Activated CD4-positive, alpha-beta T cell treated with anti-CD3 and anti-CD28 coated beads, Interleukin-2, amount 50 U/mL, for 48 hours (primary cell): ENCODE data around the gene RAB40B.
A peak's percentile ranks its signal among the peaks of the same experiment; 100 is the strongest.

Source experiments
- DNase-seq, 2 experiments: peaks; one replicate each; pipeline ENCODE4 v3.0.0-alpha.2; 2020

Gene RAB40B

GRCh38 chr17:82716203-82717010 is 17.9 kb upstream of the RAB40B start, which contains the start of gene FN3KRP:
Gene FN3KRP, plus strand, starts transcription at chr17:82716706. Its CDS starts 50 bp downstream, at chr17:82716756.
- peak; percentile 85 to 86 for DNase-seq

- DNase-seq, result no peak
These were observed 14.7 kb upstream of the RAB40B start for GRCh38 chr17:82713071-82713723.

GRCh38 chr17:82710499-82711232 is 12.2 kb upstream of the RAB40B start:
- DNase-seq, result no peak

GRCh38 chr17:82709676-82710498 is 11.4 kb upstream of the RAB40B start:
- no peak for DNase-seq

GRCh38 chr17:82709024-82709675 is 10.7 kb upstream of the RAB40B start:
- DNase-seq, result no peak

- no peak for DNase-seq
These were observed 7.3 kb upstream of the RAB40B start for GRCh38 chr17:82705756-82706155.

GRCh38 chr17:82704886-82705285 is 6.4 kb upstream of the RAB40B start:
- no peak for DNase-seq

- no peak for DNase-seq
These were observed 5.7 kb upstream of the RAB40B start for GRCh38 chr17:82703935-82704865.

GRCh38 chr17:82703036-82703745 is 4.7 kb upstream of the RAB40B start:
- DNase-seq, result no peak

GRCh38 chr17:82702231-82702927 is 3.9 kb upstream of the RAB40B start:
- DNase-seq, result no peak

GRCh38 chr17:82699551-82699950 is 1.1 kb upstream of the RAB40B start:
- no peak for DNase-seq

- no peak for DNase-seq
These were observed 510 bp upstream of the RAB40B start for GRCh38 chr17:82698974-82699442.

GRCh38 chr17:82697808-82698064 is 762 bp downstream of the RAB40B start:
- DNase-seq, result no peak

- DNase-seq, result peak in 1 of 2 experiments; percentile 17
These were observed 1.3 kb downstream of the RAB40B start for GRCh38 chr17:82696916-82697807.

- no peak for DNase-seq
These were observed 2.2 kb downstream of the RAB40B start for GRCh38 chr17:82696259-82696658.

- DNase-seq, result no peak
These were observed 3.9 kb downstream of the RAB40B start for GRCh38 chr17:82694647-82695046.

- no peak for DNase-seq
These were observed 5.2 kb downstream of the RAB40B start for GRCh38 chr17:82693168-82693867.

GRCh38 chr17:82692268-82692667 is 6.2 kb downstream of the RAB40B start:
- DNase-seq, result no peak
